ENCODE results near the gene MYL5. TPM values are rescaled to one million over a fixed set of nuclear protein-coding genes. Genes with fewer than 3 reads are reported as not detected.
"Not testable (repeated sequence)": the region's sequence is repeated elsewhere in the genome, so short reads cannot be mapped to it uniquely, and the experiment has no call there.

MYL5 gene
- total and polyA plus RNA-seq, 2 of the 13 experiments (the other 11 are each of a cell fraction or from before 2014, with no cell fraction given), result 6.5 to 16.0 TPM

GRCh38 chr4:667545-667925 lies 6.8 kb upstream of the MYL5 start:
- Histone ChIP-seq H3K9ac (ENCODE audit: insufficient read depth, low read depth, low read length) (no peak overlapping the region), H3K79me2 (ENCODE audit: insufficient read depth, low read length) (no peaks in the 10 kb centered on the region), H3K27me3 (ENCODE audit: control insufficient read depth in 1 of 2, insufficient read depth in 2 of 2, low read length in 2 of 2) (peaks cover 3 to 33% of the 10 kb centered on the region in 2 experiments; a peak in 4 of 5 replicates), H3K4me3 (replicated peaks in 1 of 3; ENCODE audit: insufficient read depth in 1 of 3, low read depth in 2 of 3, low read length in 3 of 3) (no peak overlapping the region), H3K9me3 (ENCODE audit: low read length) (no peaks in the 10 kb centered on the region), H3K4me2 (ENCODE audit: low read depth, low read length) (no peak overlapping the region), H2AFZ (ENCODE audit: low read length) (no peak overlapping the region), H4K20me1 (ENCODE audit: insufficient read depth, low read length) (no peaks in the 10 kb centered on the region), H3K27ac (ENCODE audit: extremely low read length, insufficient read depth, low read length) (no peak overlapping the region), H3K4me1 (ENCODE audit: insufficient read depth, low read length) (peaks cover 33% of the 10 kb centered on the region), H3K36me3 (replicated peaks in 1 of 2; ENCODE audit: control insufficient read depth in 1 of 2, insufficient read depth in 2 of 2, low read length in 2 of 2) (peaks cover 3 to 12% of the 10 kb centered on the region in 2 experiments; a peak in 4 of 5 replicates)
- in situ Hi-C loops (cut with HindIII; ENCODE audit: extremely low pct_ligation_motif_present, low pct_unique_long_range_greater_than_20kb), result no loop called here
- 28% methylated on average over 10 of the region's 10 CpGs for WGBS (ENCODE audit: low lambda C conversion rate)
- no peak for DNase-seq (ENCODE audit: low spot score)
- TF ChIP-seq GLMP (CRISPR knock-in tag; IDR thresholded peaks at IDR 0.05; ENCODE audit: borderline replicate concordance), result no peak
- TF ChIP-seq, protein P1, sequence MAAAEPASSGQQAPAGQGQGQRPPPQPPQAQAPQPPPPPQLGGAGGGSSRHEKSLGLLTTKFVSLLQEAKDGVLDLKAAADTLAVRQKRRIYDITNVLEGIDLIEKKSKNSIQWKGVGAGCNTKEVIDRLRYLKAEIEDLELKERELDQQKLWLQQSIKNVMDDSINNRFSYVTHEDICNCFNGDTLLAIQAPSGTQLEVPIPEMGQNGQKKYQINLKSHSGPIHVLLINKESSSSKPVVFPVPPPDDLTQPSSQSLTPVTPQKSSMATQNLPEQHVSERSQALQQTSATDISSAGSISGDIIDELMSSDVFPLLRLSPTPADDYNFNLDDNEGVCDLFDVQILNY (CRISPR knock-in tag; conservative IDR thresholded peaks at IDR 0.05), result no peak
- ChIA-PET POLR2A (no interaction called here), CTCF (ENCODE audit: low intra/inter-chr PET ratio, low total read pairs) (no interaction called here)
- BruUV-seq (replicated peaks), result no TSS peak
- ATAC-seq, result peak; percentile 16
- intact Hi-C loops (cut with micrococcal nuclease; ENCODE audit: unreplicated experiment), result no loop called here
- FAIRE-seq, result no peak

- DNase-seq (ENCODE audit: low spot score); H3K4me3 ChIP-seq (replicated peaks in 1 of 3; ENCODE audit: insufficient read depth in 1 of 3, low read depth in 2 of 3, low read length in 3 of 3); H4K20me1 ChIP-seq (ENCODE audit: insufficient read depth, low read length); ATAC-seq; FAIRE-seq; H2AFZ ChIP-seq (ENCODE audit: low read length); H3K79me2 ChIP-seq (ENCODE audit: insufficient read depth, low read length); H3K4me2 ChIP-seq (ENCODE audit: low read depth, low read length); in situ Hi-C loops (cut with HindIII; ENCODE audit: extremely low pct_ligation_motif_present, low pct_unique_long_range_greater_than_20kb); H3K9ac ChIP-seq (ENCODE audit: insufficient read depth, low read depth, low read length); POLR2A ChIA-PET; H3K9me3 ChIP-seq (ENCODE audit: low read length); intact Hi-C loops (cut with micrococcal nuclease; ENCODE audit: unreplicated experiment); H3K27ac ChIP-seq (ENCODE audit: extremely low read length, insufficient read depth, low read length); BruUV-seq (replicated peaks); CTCF ChIA-PET (ENCODE audit: low intra/inter-chr PET ratio, low total read pairs): not testable (repeated sequence)
- 84% methylated on average over 6 of the region's 6 CpGs for WGBS (ENCODE audit: low lambda C conversion rate)
- Histone ChIP-seq H3K27me3 (ENCODE audit: control insufficient read depth in 1 of 2, insufficient read depth in 2 of 2, low read length in 2 of 2) (peaks cover 3 to 33% of the 10 kb centered on the region in 2 experiments; a peak in 4 of 5 replicates), H3K4me1 (ENCODE audit: insufficient read depth, low read length) (peaks cover 37% of the 10 kb centered on the region), H3K36me3 (replicated peaks in 1 of 2; ENCODE audit: control insufficient read depth in 1 of 2, insufficient read depth in 2 of 2, low read length in 2 of 2) (peaks cover 3 to 12% of the 10 kb centered on the region in 2 experiments; a peak in 4 of 5 replicates)
These were observed 6.1 kb upstream of the MYL5 start for GRCh38 chr4:668219-668618.

DNA sequence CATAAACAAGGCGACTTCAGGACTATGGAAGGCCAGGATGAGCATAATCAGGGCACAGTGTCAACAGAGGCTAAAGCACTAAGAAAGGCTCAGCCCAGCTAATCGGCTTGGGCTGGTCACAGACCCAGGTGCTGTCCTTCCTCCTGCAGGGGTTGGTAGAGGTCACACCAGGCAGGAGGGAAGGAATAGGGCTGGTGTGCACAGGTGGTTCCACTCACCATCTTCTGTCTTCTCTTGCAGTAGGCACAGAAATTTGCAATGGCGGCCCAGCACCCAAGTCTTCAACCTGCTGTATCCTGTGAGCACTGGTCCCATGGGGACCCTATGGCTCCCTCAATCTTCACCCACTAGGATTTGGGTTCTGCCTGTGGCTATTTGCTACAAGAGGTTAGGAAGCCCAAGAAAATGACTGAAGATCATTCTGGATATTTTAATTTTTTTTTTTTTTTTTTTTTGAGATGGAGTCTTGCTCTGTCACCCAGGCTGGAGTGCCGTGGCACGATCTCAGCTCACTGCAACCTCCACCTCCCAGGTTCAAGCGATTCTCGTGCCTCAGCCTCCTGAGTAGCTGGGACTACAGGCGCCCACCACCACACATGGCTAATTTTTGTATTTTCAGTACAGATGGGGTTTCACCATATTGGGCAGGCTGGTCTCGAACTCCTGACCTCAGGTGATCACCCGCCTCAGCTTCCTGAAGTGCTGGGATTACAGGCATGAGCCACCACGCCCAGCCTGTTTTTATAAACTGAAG lies 4.4 kb upstream of the MYL5 start:
- CTCF ChIA-PET (ENCODE audit: low intra/inter-chr PET ratio, low total read pairs); FAIRE-seq: not testable (repeated sequence)

More for the DNA sequence above, 4.4 kb upstream of the MYL5 start:
- H4K20me1 ChIP-seq (ENCODE audit: insufficient read depth, low read length); BruUV-seq (replicated peaks); in situ Hi-C loops (cut with HindIII; ENCODE audit: extremely low pct_ligation_motif_present, low pct_unique_long_range_greater_than_20kb); H3K4me2 ChIP-seq (ENCODE audit: low read depth, low read length); ATAC-seq; H3K4me3 ChIP-seq (replicated peaks in 1 of 3; ENCODE audit: insufficient read depth in 1 of 3, low read depth in 2 of 3, low read length in 3 of 3); DNase-seq (ENCODE audit: low spot score); H3K9me3 ChIP-seq (ENCODE audit: low read length); POLR2A ChIA-PET; H2AFZ ChIP-seq (ENCODE audit: low read length); H3K27ac ChIP-seq (ENCODE audit: extremely low read length, insufficient read depth, low read length); H3K9ac ChIP-seq (ENCODE audit: insufficient read depth, low read depth, low read length): not testable (repeated sequence)
- WGBS (ENCODE audit: low lambda C conversion rate), result 93% methylated on average over 11 of the region's 11 CpGs
- peaks cover 13% of the 10 kb centered on the region for H3K79me2 ChIP-seq (ENCODE audit: insufficient read depth, low read length)
- H3K36me3 ChIP-seq (replicated peaks in 1 of 2; ENCODE audit: control insufficient read depth in 1 of 2, insufficient read depth in 2 of 2, low read length in 2 of 2), result peaks cover 3 to 12% of the 10 kb centered on the region in 2 experiments; a peak in 4 of 5 replicates
- H3K27me3 ChIP-seq (ENCODE audit: control insufficient read depth in 1 of 2, insufficient read depth in 2 of 2, low read length in 2 of 2), result peaks cover 3 to 22% of the 10 kb centered on the region in 2 experiments; a peak in 4 of 5 replicates
- intact Hi-C loops (cut with micrococcal nuclease; ENCODE audit: unreplicated experiment), result loop anchor here (10.0 kb wide), 1 partner anchor 195 kb away; no protein-coding TSS in a partner anchor
- peaks cover 27% of the 10 kb centered on the region for H3K4me1 ChIP-seq (ENCODE audit: insufficient read depth, low read length)
